ENCODE data around the gene MAP4.

- TF ChIP-seq CTCF (IDR thresholded peaks at IDR 0.05 in 8 of 11, conservative IDR thresholded peaks at IDR 0.05 in 3 of 11) = no peak
- TF ChIP-seq POLR2A (IDR thresholded peaks at IDR 0.05) = no peak
Observed at GRCh38 chr3:48014358-48014757, 1.9 kb downstream of the MAP4 start.
